ENCODE data around the gene ADCY10. TPM values are rescaled to one million over a fixed set of nuclear protein-coding genes. Genes with fewer than 3 reads are reported as not detected.
A peak's percentile ranks its signal among the peaks of the same experiment; 100 is the strongest.
"Not testable (repeated sequence)": the region's sequence is repeated elsewhere in the genome, so short reads cannot be mapped to it uniquely, and the experiment has no call there.

The ADCY10 gene
- polyA plus RNA-seq, 1 donor from 2014 or later, result 0.09 TPM

- Histone ChIP-seq H4K20me1 (ENCODE audit: insufficient read depth) (no peaks in the 10 kb centered on the region), H3K4me2 (ENCODE audit: low read length) (no peak overlapping the region), H3K9me2 (ENCODE audit: insufficient read depth, low read length) (no peaks in the 10 kb centered on the region), H3K9me3 (ENCODE audit: low read length) (no peaks in the 10 kb centered on the region), H3K36me3 (ENCODE audit: insufficient read depth, low read length) (no peaks in the 10 kb centered on the region), H3K4me3 (ENCODE audit: low read length) (peak overlapping the region; percentile 91), H3K27me3 (ENCODE audit: insufficient read depth, low read depth, low read length) (no peaks in the 10 kb centered on the region), H3F3A (ENCODE audit: insufficient read depth, low read length, poor library complexity, severe bottlenecking) (no peaks in the 10 kb centered on the region), H3K27ac (ENCODE audit: low read length) (no peak overlapping the region), H2AFZ (ENCODE audit: low read depth, low read length) (no peak overlapping the region), H3K9ac (ENCODE audit: low read length) (no peak overlapping the region), H3K79me2 (replicated peaks; ENCODE audit: insufficient read depth, low read length) (peaks cover 21% of the 10 kb centered on the region)
- TF ChIP-seq TAF1 (IDR thresholded peaks at IDR 0.05; ENCODE audit: low read depth), result no peak
- TF ChIP-seq EZH2 (IDR thresholded peaks at IDR 0.05; ENCODE audit: borderline replicate concordance, insufficient read depth, low read length, poor library complexity, severe bottlenecking), result no peak
- no peak for TF ChIP-seq RAD21 (conservative IDR thresholded peaks at IDR 0.05)
- no peak for TF ChIP-seq SMC3 (conservative IDR thresholded peaks at IDR 0.05; ENCODE audit: poor library complexity)
- no peak for TF ChIP-seq POLR2AphosphoS5 (IDR thresholded peaks at IDR 0.05)
- TF ChIP-seq EP300 (conservative IDR thresholded peaks at IDR 0.05; ENCODE audit: poor library complexity, severe bottlenecking), result no peak
- no peak for TF ChIP-seq CTCF (IDR thresholded peaks at IDR 0.05; ENCODE audit: poor library complexity, severe bottlenecking)
- no peak for TF ChIP-seq MXI1 (conservative IDR thresholded peaks at IDR 0.05; ENCODE audit: poor library complexity, severe bottlenecking)
These were observed 19.9 kb upstream of the ADCY10 start for GRCh38 chr1:167933788-167934187.

- H4K20me1 ChIP-seq (ENCODE audit: insufficient read depth), result no peaks in the 10 kb centered on the region
- H3K4me3 ChIP-seq (ENCODE audit: low read length), result no peak overlapping the region
- H3K9ac ChIP-seq (ENCODE audit: low read length), result no peak overlapping the region
- no peaks in the 10 kb centered on the region for H3K27me3 ChIP-seq (ENCODE audit: insufficient read depth, low read depth, low read length)
- H3K27ac ChIP-seq (ENCODE audit: low read length), result no peak overlapping the region
- H3F3A ChIP-seq (ENCODE audit: insufficient read depth, low read length, poor library complexity, severe bottlenecking), result no peaks in the 10 kb centered on the region
- H3K79me2 ChIP-seq (replicated peaks; ENCODE audit: insufficient read depth, low read length), result peaks cover 23% of the 10 kb centered on the region
- TF ChIP-seq CTCF (IDR thresholded peaks at IDR 0.05; ENCODE audit: poor library complexity, severe bottlenecking) (no peak), RAD21 (conservative IDR thresholded peaks at IDR 0.05) (no peak)
- H2AFZ ChIP-seq (ENCODE audit: low read depth, low read length), result no peak overlapping the region
- H3K4me2 ChIP-seq (ENCODE audit: low read length), result no peak overlapping the region
- H3K9me2 ChIP-seq (ENCODE audit: insufficient read depth, low read length), result no peaks in the 10 kb centered on the region
- H3K36me3 ChIP-seq (ENCODE audit: insufficient read depth, low read length), result no peaks in the 10 kb centered on the region
- no peaks in the 10 kb centered on the region for H3K9me3 ChIP-seq (ENCODE audit: low read length)
These were observed 15.8 kb upstream of the ADCY10 start for GRCh38 chr1:167929725-167930124.

- not testable (repeated sequence) for H3K27ac ChIP-seq (ENCODE audit: low read length); H3K36me3 ChIP-seq (ENCODE audit: insufficient read depth, low read length); H2AFZ ChIP-seq (ENCODE audit: low read depth, low read length); H3K4me3 ChIP-seq (ENCODE audit: low read length); H3K9ac ChIP-seq (ENCODE audit: low read length); H3F3A ChIP-seq (ENCODE audit: insufficient read depth, low read length, poor library complexity, severe bottlenecking); H3K9me2 ChIP-seq (ENCODE audit: insufficient read depth, low read length); H4K20me1 ChIP-seq (ENCODE audit: insufficient read depth); H3K27me3 ChIP-seq (ENCODE audit: insufficient read depth, low read depth, low read length); H3K9me3 ChIP-seq (ENCODE audit: low read length); H3K4me2 ChIP-seq (ENCODE audit: low read length)
- H3K79me2 ChIP-seq (replicated peaks; ENCODE audit: insufficient read depth, low read length), result peaks cover 23% of the 10 kb centered on the region
These were observed 15.0 kb upstream of the ADCY10 start for GRCh38 chr1:167928919-167929318.

Data from neural cell (in vitro differentiated cells).